ENCODE results near the gene CLCA4. TPM values are rescaled to one million over a fixed set of nuclear protein-coding genes. Genes with fewer than 3 reads are reported as not detected.
A peak's percentile ranks its signal among the peaks of the same experiment; 100 is the strongest.

Gene CLCA4
- total RNA-seq, 2 experiments from 2014 or later = not detected

- H3K27me3 ChIP-seq (ENCODE audit: control insufficient read depth in 1 of 2, insufficient read depth in 2 of 2, low read length in 2 of 2) = peaks cover 0 to 4% of the 10 kb centered on the region in 2 experiments
- no peaks in the 10 kb centered on the region for H3K4me1 ChIP-seq (ENCODE audit: insufficient read depth, low read length)
- H3K36me3 ChIP-seq (ENCODE audit: insufficient read depth, low read length) = no peaks in the 10 kb centered on the region
- H3K27ac ChIP-seq (ENCODE audit: low read depth in 1 of 2, low read length in 2 of 2) = no peak overlapping the region
- ATAC-seq (ENCODE audit: poor library complexity) = no peak
- intact Hi-C loops (cut with DNase I, micrococcal nuclease) = no loop called here
- Mint-ChIP-seq H3K36me3 (ENCODE audit: low read depth) (no peaks in the 10 kb centered on the region), H3K27me3 (no peaks in the 10 kb centered on the region), H3K4me1 (ENCODE audit: low read depth) (no peaks in the 10 kb centered on the region), H3K27ac (no peak overlapping the region), H3K9me3 (no peaks in the 10 kb centered on the region), H3K4me3 (no peak overlapping the region)
- DNase-seq = peak in 1 of 14 experiments; percentile 2
- ChIA-PET CTCF (no interaction called here), POLR2A (no interaction called here)
- H3K4me3 ChIP-seq (ENCODE audit: low read length) = no peak overlapping the region
- TF ChIP-seq, protein P1, sequence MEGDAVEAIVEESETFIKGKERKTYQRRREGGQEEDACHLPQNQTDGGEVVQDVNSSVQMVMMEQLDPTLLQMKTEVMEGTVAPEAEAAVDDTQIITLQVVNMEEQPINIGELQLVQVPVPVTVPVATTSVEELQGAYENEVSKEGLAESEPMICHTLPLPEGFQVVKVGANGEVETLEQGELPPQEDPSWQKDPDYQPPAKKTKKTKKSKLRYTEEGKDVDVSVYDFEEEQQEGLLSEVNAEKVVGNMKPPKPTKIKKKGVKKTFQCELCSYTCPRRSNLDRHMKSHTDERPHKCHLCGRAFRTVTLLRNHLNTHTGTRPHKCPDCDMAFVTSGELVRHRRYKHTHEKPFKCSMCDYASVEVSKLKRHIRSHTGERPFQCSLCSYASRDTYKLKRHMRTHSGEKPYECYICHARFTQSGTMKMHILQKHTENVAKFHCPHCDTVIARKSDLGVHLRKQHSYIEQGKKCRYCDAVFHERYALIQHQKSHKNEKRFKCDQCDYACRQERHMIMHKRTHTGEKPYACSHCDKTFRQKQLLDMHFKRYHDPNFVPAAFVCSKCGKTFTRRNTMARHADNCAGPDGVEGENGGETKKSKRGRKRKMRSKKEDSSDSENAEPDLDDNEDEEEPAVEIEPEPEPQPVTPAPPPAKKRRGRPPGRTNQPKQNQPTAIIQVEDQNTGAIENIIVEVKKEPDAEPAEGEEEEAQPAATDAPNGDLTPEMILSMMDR (IDR thresholded peaks at IDR 0.05) = no peak
- peaks cover 0 to 16% of the 10 kb centered on the region in 2 experiments for H3K9me3 ChIP-seq (ENCODE audit: control insufficient read depth in 1 of 2, insufficient read depth in 1 of 2, low read length in 2 of 2)
Measured at GRCh38 chr1:86552376-86552775, 5.5 kb downstream of the CLCA4 start.

- POLR2A ChIA-PET = no interaction called here
- Histone ChIP-seq H3K9me3 (ENCODE audit: control insufficient read depth in 1 of 2, insufficient read depth in 1 of 2, low read length in 2 of 2) (peaks cover 10 to 14% of the 10 kb centered on the region in 2 experiments), H3K4me3 (ENCODE audit: low read length) (no peak overlapping the region), H3K36me3 (ENCODE audit: insufficient read depth, low read length) (no peaks in the 10 kb centered on the region), H3K4me1 (ENCODE audit: insufficient read depth, low read length) (no peaks in the 10 kb centered on the region), H3K27me3 (ENCODE audit: control insufficient read depth in 1 of 2, insufficient read depth in 2 of 2, low read length in 2 of 2) (peaks cover 3 to 13% of the 10 kb centered on the region in 2 experiments), H3K27ac (ENCODE audit: low read depth in 1 of 2, low read length in 2 of 2) (no peak overlapping the region)
- Mint-ChIP-seq H3K4me3 (no peak overlapping the region), H3K9me3 (peaks cover 8% of the 10 kb centered on the region), H3K4me1 (ENCODE audit: low read depth) (no peaks in the 10 kb centered on the region), H3K27me3 (peaks cover 29% of the 10 kb centered on the region), H3K36me3 (ENCODE audit: low read depth) (no peaks in the 10 kb centered on the region), H3K27ac (no peak overlapping the region)
- intact Hi-C loops (cut with DNase I, micrococcal nuclease) = no loop called here
- TF ChIP-seq, protein P1 (IDR thresholded peaks at IDR 0.05) = no peak
- no peak for ATAC-seq (ENCODE audit: poor library complexity)
- CTCF ChIA-PET = no interaction called here
- no peak for DNase-seq
Measured at GRCh38 chr1:86557739-86558138, 10.9 kb downstream of the CLCA4 start.

DNA sequence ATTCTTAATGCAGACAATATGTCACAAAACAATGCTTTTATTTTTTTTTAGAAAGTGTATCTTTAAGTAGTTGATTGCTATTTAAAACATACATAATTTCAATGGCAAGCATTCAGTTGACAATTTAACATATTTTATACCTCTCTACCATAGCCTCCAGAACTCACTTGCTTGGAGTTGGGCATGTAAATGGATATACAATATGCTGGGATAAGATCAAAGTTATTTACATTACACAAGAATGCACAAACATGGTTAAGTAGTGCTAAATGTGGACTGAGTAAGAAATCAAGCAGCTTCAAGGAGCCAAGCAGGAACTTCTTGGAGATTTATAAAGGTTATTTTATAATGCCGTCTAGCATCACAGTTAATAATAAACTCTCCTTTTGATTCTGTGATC is 17.0 kb downstream of the CLCA4 start:
- H3K36me3 ChIP-seq (ENCODE audit: insufficient read depth, low read length) = no peaks in the 10 kb centered on the region
- DNase-seq (no peak), ATAC-seq (ENCODE audit: poor library complexity) (no peak)
- no peak overlapping the region for H3K4me3 ChIP-seq (ENCODE audit: low read length)
- intact Hi-C loops (cut with DNase I, micrococcal nuclease) = no loop called here
- ChIA-PET CTCF (no interaction called here), POLR2A (no interaction called here)
- Mint-ChIP-seq H3K9me3 (peaks cover 2% of the 10 kb centered on the region), H3K27ac (no peak overlapping the region), H3K4me3 (no peak overlapping the region), H3K36me3 (ENCODE audit: low read depth) (no peaks in the 10 kb centered on the region), H3K27me3 (peaks cover 45% of the 10 kb centered on the region), H3K4me1 (ENCODE audit: low read depth) (no peaks in the 10 kb centered on the region)
- H3K27me3 ChIP-seq (ENCODE audit: control insufficient read depth in 1 of 2, insufficient read depth in 2 of 2, low read length in 2 of 2) = peaks cover 0 to 14% of the 10 kb centered on the region in 2 experiments
- no peaks in the 10 kb centered on the region for H3K4me1 ChIP-seq (ENCODE audit: insufficient read depth, low read length)
- TF ChIP-seq, protein P1 (IDR thresholded peaks at IDR 0.05) = no peak
- H3K9me3 ChIP-seq (ENCODE audit: control insufficient read depth in 1 of 2, insufficient read depth in 1 of 2, low read length in 2 of 2) = peaks cover 0 to 4% of the 10 kb centered on the region in 2 experiments
- H3K27ac ChIP-seq (ENCODE audit: low read depth in 1 of 2, low read length in 2 of 2) = no peak overlapping the region
